PC-9 (cell line): ENCODE results near the gene MYO1F. TPM values are rescaled to one million over a fixed set of nuclear protein-coding genes. Genes with fewer than 3 reads are reported as not detected.

Source experiments
- BruUV-seq: library from RNA; stranded (reverse); fragments of 400-500 nt; replicated peaks from 2 replicates; lab custom pipeline; 2021; lab: Mats Ljungman, UMichigan
- CTCF ChIA-PET: fragments of 300-600 bp; sonication (Branson Sonifier 250); formaldehyde crosslinking; loops from one replicate; lab custom pipeline; 2022; ENCODE audit warnings: antibody characterized with exemption; lab: Charles Lee
- POLR2A ChIA-PET: fragments of 300-600 bp; sonication (Branson Sonifier 250); formaldehyde crosslinking; loops from one replicate; lab custom pipeline; 2022; ENCODE audit warnings: antibody characterized with exemption; ENCODE audit not compliant: unreplicated experiment; lab: Charles Lee
- DNase-seq, 2 experiments: peaks; one replicate each; pipeline versions ENCODE4 v3.0.0 to v3.0.0-alpha.2; 2015 to 2022; ENCODE audit warnings: mixed read lengths in 1 of 2
- H2AFZ ChIP-seq: fragments of 200-600 bp; sonication (generic); 2 replicates; pipeline ENCODE4 v1.8.1; 2017; ENCODE audit warnings: antibody characterized with exemption
- H3F3A ChIP-seq: fragments of 200-600 bp; sonication (generic); 2 replicates; pipeline ENCODE4 v1.8.1; 2017; ENCODE audit warnings: antibody characterized with exemption, mild to moderate bottlenecking, low read depth; ENCODE audit not compliant: insufficient read depth
- H3K27ac ChIP-seq: fragments of 200-600 bp; sonication (generic); 2 replicates; pipeline ENCODE4 v1.6.1; 2016; ENCODE audit warnings: mixed run types
- H3K27me3 ChIP-seq: fragments of 200-600 bp; sonication (generic); 2 replicates; pipeline ENCODE4 v1.6.1; 2016; ENCODE audit warnings: low read depth, mixed run types; ENCODE audit not compliant: insufficient read depth
- H3K36me3 ChIP-seq: fragments of 200-600 bp; sonication (generic); 2 replicates; pipeline ENCODE4 v1.6.1; 2016; ENCODE audit warnings: low read depth, mixed run types
- H3K4me1 ChIP-seq: fragments of 200-600 bp; sonication (generic); replicated peaks from 2 replicates; pipeline ENCODE4 v1.6.1; 2016; ENCODE audit warnings: mixed run types; ENCODE audit not compliant: insufficient read depth
- H3K4me2 ChIP-seq: fragments of 200-600 bp; sonication (generic); 2 replicates; pipeline ENCODE4 v1.6.1; 2017; ENCODE audit warnings: mixed run types
- H3K4me3 ChIP-seq: fragments of 200-600 bp; sonication (generic); 2 replicates; pipeline ENCODE4 v1.6.1; 2016; ENCODE audit warnings: mixed run types
- H3K79me2 ChIP-seq: fragments of 200-600 bp; sonication (generic); 2 replicates; pipeline ENCODE4 v1.6.1; 2017; ENCODE audit warnings: low read depth, mixed run types
- H3K9me2 ChIP-seq: fragments of 200-600 bp; sonication (generic); 2 replicates; pipeline ENCODE4 v1.8.1; 2017; ENCODE audit warnings: mild to moderate bottlenecking; ENCODE audit not compliant: insufficient read depth
- H3K9me3 ChIP-seq: fragments of 200-600 bp; sonication (generic); 2 replicates; pipeline ENCODE4 v1.8.1; 2016; ENCODE audit warnings: low read depth; ENCODE audit not compliant: insufficient read depth
- H4K20me1 ChIP-seq: fragments of 200-600 bp; sonication (generic); 2 replicates; pipeline ENCODE4 v1.8.1; 2017; ENCODE audit not compliant: insufficient read depth
- CTCF ChIP-seq: fragments of 200-600 bp; sonication (generic); conservative IDR thresholded peaks from 2 replicates; pipeline ENCODE4 v1.6.1; 2017; ENCODE audit warnings: mixed run types, antibody characterized with exemption, mild to moderate bottlenecking, moderate library complexity
- EZH2 ChIP-seq: fragments of 200-600 bp; sonication (generic); IDR thresholded peaks from 2 replicates; pipeline ENCODE4 v1.8.0; 2017; ENCODE audit warnings: antibody characterized with exemption, low read depth
- intact Hi-C: fragments of 100-400 bp; cut with micrococcal nuclease; formaldehyde crosslinking; loops from one replicate; pipeline ENCODE4 v1.10.0; 2022; ENCODE audit not compliant: unreplicated experiment
- total RNA-seq: library from RNA; stranded (reverse); gene quantifications from 2 replicates; pipeline ENCODE4 v1.2.3, GENCODE V29; 2021

Gene MYO1F
- total RNA-seq, 1 experiment from 2014 or later, result 1.3 TPM

- no TSS peak for BruUV-seq
- POLR2A ChIA-PET, result no interaction called here
- CTCF ChIA-PET, result interaction anchor here (0.7 kb wide), 1 partner anchor 150 kb away, joined by 10 read pairs; no protein-coding TSS in a partner anchor
These were observed 73.1 kb downstream of the MYO1F start for GRCh38 chr19:8504171-8504570.

GRCh38 chr19:8503510-8503909 lies 73.7 kb downstream of the MYO1F start:
- TF ChIP-seq CTCF, result no peak
- TF ChIP-seq EZH2, result no peak
- Histone ChIP-seq H3K4me2 (no peak overlapping the region), H3K27me3 (peaks cover 7% of the 10 kb centered on the region; the same call in 1 of the 2 replicates), H2AFZ (no peak overlapping the region), H3K4me1 (no peaks in the 10 kb centered on the region), H3K9me3 (no peaks in the 10 kb centered on the region), H4K20me1 (no peaks in the 10 kb centered on the region), H3K27ac (no peak overlapping the region), H3K36me3 (no peaks in the 10 kb centered on the region), H3F3A (peaks cover 21% of the 10 kb centered on the region; the same call in 1 of the 2 replicates), H3K79me2 (no peaks in the 10 kb centered on the region), H3K9me2 (no peaks in the 10 kb centered on the region), H3K4me3 (no peak overlapping the region)
- ChIA-PET CTCF (interaction anchor here (0.7 kb wide), 1 partner anchor 42 kb away, joined by 8 read pairs; no protein-coding TSS in a partner anchor), POLR2A (interaction anchor here (0.6 kb wide), 1 partner anchor 8 kb away, joined by 19 read pairs; no protein-coding TSS in a partner anchor)
- no peak for DNase-seq
- intact Hi-C loops, result loop anchor here (10.0 kb wide), 1 partner anchor 149 kb away; no protein-coding TSS in a partner anchor
- BruUV-seq, result no TSS peak

More at GRCh38 chr19:8504171-8504570, 73.1 kb downstream of the MYO1F start:
- no peak for TF ChIP-seq EZH2
- Histone ChIP-seq H3K9me2 (no peaks in the 10 kb centered on the region), H3K9me3 (no peaks in the 10 kb centered on the region), H3K4me1 (no peaks in the 10 kb centered on the region), H3K27me3 (peaks cover 7% of the 10 kb centered on the region; the same call in 1 of the 2 replicates), H3K27ac (no peak overlapping the region), H3F3A (peaks cover 21% of the 10 kb centered on the region; the same call in 1 of the 2 replicates), H3K4me3 (no peak overlapping the region), H3K79me2 (no peaks in the 10 kb centered on the region), H2AFZ (no peak overlapping the region), H3K36me3 (no peaks in the 10 kb centered on the region), H3K4me2 (no peak overlapping the region), H4K20me1 (no peaks in the 10 kb centered on the region)
- no peak for DNase-seq
- intact Hi-C loops, result loop anchor here (10.0 kb wide), 1 partner anchor 149 kb away; no protein-coding TSS in a partner anchor

GRCh38 chr19:8501981-8502380 lies 75.3 kb downstream of the MYO1F start:
- DNase-seq, result no peak
- no peaks in the 10 kb centered on the region for H3K79me2 ChIP-seq
- H3K9me3 ChIP-seq, result no peaks in the 10 kb centered on the region
- TF ChIP-seq EZH2 (no peak), CTCF (no peak)
- no peaks in the 10 kb centered on the region for H3K4me1 ChIP-seq
- H3K27me3 ChIP-seq, result peaks cover 7% of the 10 kb centered on the region; the same call in 1 of the 2 replicates
- no peak overlapping the region for H3K4me3 ChIP-seq
- intact Hi-C loops, result loop anchor here (10.0 kb wide), 1 partner anchor 147 kb away; no protein-coding TSS in a partner anchor
- H3K9me2 ChIP-seq, result no peaks in the 10 kb centered on the region
- H3F3A ChIP-seq, result peaks cover 9% of the 10 kb centered on the region; the same call in 1 of the 2 replicates
- ChIA-PET POLR2A (no interaction called here), CTCF (no interaction called here)
- no peak overlapping the region for H3K27ac ChIP-seq
- H3K36me3 ChIP-seq, result no peaks in the 10 kb centered on the region
- H4K20me1 ChIP-seq, result no peaks in the 10 kb centered on the region
- H2AFZ ChIP-seq, result no peak overlapping the region
- H3K4me2 ChIP-seq, result no peak overlapping the region
- no TSS peak for BruUV-seq
